Mammary epithelial cell (primary cell): ENCODE results near the gene PTPRG.

Source experiments
- EZH2 ChIP-seq: IDR thresholded peaks from 2 replicates; pipeline ENCODE4 v1.6.1; 2012; ENCODE audit warnings: low read length, inconsistent platforms, borderline replicate concordance
- TF ChIP-seq, protein P1 (sequence below), 2 donors: IDR thresholded peaks in 1 of 2; conservative IDR thresholded peaks in 1 of 2; 2 replicates each; pipeline ENCODE4 v1.5.1; 2011 to 2012; ENCODE audit warnings: inconsistent platforms in 2 of 2, low read length in 2 of 2, mild to moderate bottlenecking in 2 of 2, control low read depth in 1 of 2, low read depth in 1 of 2; ENCODE audit not compliant: insufficient read depth in 1 of 2; ENCODE audit errors: extremely low read depth in 1 of 2

DNA sequence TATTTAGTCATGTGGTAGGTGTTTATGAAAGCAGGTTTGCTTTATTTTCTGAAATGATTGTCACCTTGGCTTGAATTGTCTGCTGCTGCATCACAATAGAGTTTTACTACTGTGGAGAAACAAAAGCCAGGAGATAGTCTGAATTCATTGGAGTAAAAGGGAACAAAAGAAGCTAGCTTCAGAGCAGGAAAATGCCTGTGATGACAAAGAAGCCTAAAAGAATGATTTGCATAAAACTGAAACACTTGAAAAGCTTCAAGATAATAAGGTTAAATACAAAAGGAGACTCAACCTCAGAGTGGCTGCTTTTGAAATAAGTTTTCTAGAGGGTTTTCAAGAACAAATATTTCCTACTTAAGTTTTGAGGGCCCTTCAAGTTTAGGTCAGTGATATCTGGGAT is 138.3 kb downstream of the PTPRG start:
- TF ChIP-seq, protein P1, sequence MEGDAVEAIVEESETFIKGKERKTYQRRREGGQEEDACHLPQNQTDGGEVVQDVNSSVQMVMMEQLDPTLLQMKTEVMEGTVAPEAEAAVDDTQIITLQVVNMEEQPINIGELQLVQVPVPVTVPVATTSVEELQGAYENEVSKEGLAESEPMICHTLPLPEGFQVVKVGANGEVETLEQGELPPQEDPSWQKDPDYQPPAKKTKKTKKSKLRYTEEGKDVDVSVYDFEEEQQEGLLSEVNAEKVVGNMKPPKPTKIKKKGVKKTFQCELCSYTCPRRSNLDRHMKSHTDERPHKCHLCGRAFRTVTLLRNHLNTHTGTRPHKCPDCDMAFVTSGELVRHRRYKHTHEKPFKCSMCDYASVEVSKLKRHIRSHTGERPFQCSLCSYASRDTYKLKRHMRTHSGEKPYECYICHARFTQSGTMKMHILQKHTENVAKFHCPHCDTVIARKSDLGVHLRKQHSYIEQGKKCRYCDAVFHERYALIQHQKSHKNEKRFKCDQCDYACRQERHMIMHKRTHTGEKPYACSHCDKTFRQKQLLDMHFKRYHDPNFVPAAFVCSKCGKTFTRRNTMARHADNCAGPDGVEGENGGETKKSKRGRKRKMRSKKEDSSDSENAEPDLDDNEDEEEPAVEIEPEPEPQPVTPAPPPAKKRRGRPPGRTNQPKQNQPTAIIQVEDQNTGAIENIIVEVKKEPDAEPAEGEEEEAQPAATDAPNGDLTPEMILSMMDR (conservative IDR thresholded peaks at IDR 0.05 in 1 of 2, IDR thresholded peaks at IDR 0.05 in 1 of 2; ENCODE audit: extremely low read depth in 1 of 2, insufficient read depth in 1 of 2, low read depth in 1 of 2, low read length in 2 of 2) = no peak
- no peak for TF ChIP-seq EZH2
